Esophagus muscularis mucosa (tissue), 4 donors: Measurements from ENCODE around the gene TEX29. TPM values are rescaled to one million over a fixed set of nuclear protein-coding genes. Genes with fewer than 3 reads are reported as not detected.

Source experiments
- DNase-seq: peaks from one replicate; pipeline ENCODE4 v3.0.0-alpha.2; 2017; ENCODE audit errors: extremely low spot score
- H3K27ac ChIP-seq, 4 donors: fragments of 200-600 bp; sonication (generic); replicated peaks in 1 of 4; 1 replicate in 3 of 4; 2 replicates in 1 of 4; pipeline ENCODE4 v1.5.1; 2016 to 2019; ENCODE audit warnings: mild to moderate bottlenecking in 1 of 4
- H3K27me3 ChIP-seq, 4 donors: fragments of 200-600 bp; sonication (generic); one replicate each; pipeline versions ENCODE4 v1.5.1 to v1.6.0; 2016 to 2019
- H3K36me3 ChIP-seq, 4 donors: fragments of 200-600 bp; sonication (generic); one replicate each; pipeline ENCODE4 v1.5.1; 2016 to 2019
- H3K4me1 ChIP-seq, 4 donors: fragments of 200-600 bp; sonication (generic); one replicate each; pipeline ENCODE4 v1.5.1; 2016 to 2019
- H3K4me3 ChIP-seq, 4 donors: fragments of 200-600 bp; sonication (generic); 1 replicate in 2 of 4; 2 replicates in 2 of 4; pipeline ENCODE4 v1.5.1; 2016 to 2019; ENCODE audit warnings: mild to moderate bottlenecking in 4 of 4, moderate library complexity in 1 of 4
- H3K9me3 ChIP-seq, 4 donors: fragments of 200-600 bp; sonication (generic); 1 replicate in 3 of 4; 2 replicates in 1 of 4; pipeline ENCODE4 v1.5.1; 2016 to 2019
- CTCF ChIP-seq, 3 experiments: fragments of 200-600 bp in 2 of 3; fragments of 450-650 bp in 1 of 3; sonication (generic) in 2 of 3; IDR thresholded peaks; one replicate each; pipeline ENCODE4 v1.5.1; 2017 to 2019; ENCODE audit warnings: antibody characterized with exemption in 3 of 3, mild to moderate bottlenecking in 2 of 3, moderate library complexity in 1 of 3
- EP300 ChIP-seq: sonication (generic); formaldehyde crosslinking; IDR thresholded peaks from one replicate; pipeline ENCODE4 v1.6.1; 2017; ENCODE audit warnings: antibody characterized with exemption
- POLR2A ChIP-seq: fragments of 450-650 bp; IDR thresholded peaks from one replicate; pipeline ENCODE4 v1.6.1; 2017; ENCODE audit warnings: antibody characterized with exemption, moderate library complexity, mild to moderate bottlenecking, low read depth
- POLR2AphosphoS5 ChIP-seq, 2 donors: sonication (generic); formaldehyde crosslinking; IDR thresholded peaks; one replicate each; pipeline ENCODE4 v1.6.1; 2017; ENCODE audit warnings: antibody characterized with exemption in 2 of 2
- WGBS: methylation state at CpG from one replicate; pipeline ENCODE4 v1.1.5; 2018; 5-methylcytosine and 5-hydroxymethylcytosine counted together
- intact Hi-C: fragments of 100-400 bp; cut with DNase I; formaldehyde crosslinking; loops from one replicate; pipeline ENCODE4 v1.15.1; 2023
- total RNA-seq, 4 donors: library from RNA; depleted of rRNA; stranded (reverse); fragments of >200 nt; gene quantifications; one replicate each; pipeline versions ENCODE4 v1.1.0 to v1.2.1, GENCODE V29; 2016

Gene TEX29
- total RNA-seq, 4 donors from 2014 or later = 0.83 to 0.99 TPM; not detected in 2

DNA sequence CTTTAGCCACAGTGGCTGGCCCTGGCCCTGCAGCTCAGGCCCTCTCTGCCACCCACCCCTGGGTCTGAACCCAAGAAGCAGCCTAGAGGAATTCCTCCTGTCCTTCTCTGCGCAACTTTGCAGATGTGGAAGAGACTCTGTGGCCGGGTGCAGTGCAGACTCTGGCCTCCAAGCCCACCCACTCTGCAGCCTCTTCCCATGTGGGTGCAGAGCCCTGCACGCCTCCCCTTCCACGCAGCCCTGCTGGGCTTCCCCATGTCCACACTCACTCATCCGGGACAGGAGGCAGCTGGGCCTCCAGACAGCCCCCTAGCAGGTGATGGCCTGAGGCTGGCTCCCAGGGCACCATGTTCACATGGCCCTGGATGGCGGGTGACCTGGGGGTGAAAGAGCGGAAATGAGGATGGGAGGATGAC lies 2.5 kb downstream of the TEX29 start:
- Histone ChIP-seq H3K4me1 (no peaks in the 10 kb centered on the region), H3K27ac (no peak overlapping the region), H3K9me3 (no peaks in the 10 kb centered on the region), H3K27me3 (peaks cover 0 to 10% (median 0%) of the 10 kb centered on the region in 4 donors), H3K36me3 (no peaks in the 10 kb centered on the region), H3K4me3 (no peak overlapping the region)
- intact Hi-C loops = no loop called here
- TF ChIP-seq CTCF (IDR thresholded peaks at IDR 0.05) (no peak), EP300 (no peak), POLR2AphosphoS5 (IDR thresholded peaks at IDR 0.05) (no peak), POLR2A (no peak)
- no peak for DNase-seq
- 81% methylated on average over 7 of the region's 7 CpGs for WGBS

DNA sequence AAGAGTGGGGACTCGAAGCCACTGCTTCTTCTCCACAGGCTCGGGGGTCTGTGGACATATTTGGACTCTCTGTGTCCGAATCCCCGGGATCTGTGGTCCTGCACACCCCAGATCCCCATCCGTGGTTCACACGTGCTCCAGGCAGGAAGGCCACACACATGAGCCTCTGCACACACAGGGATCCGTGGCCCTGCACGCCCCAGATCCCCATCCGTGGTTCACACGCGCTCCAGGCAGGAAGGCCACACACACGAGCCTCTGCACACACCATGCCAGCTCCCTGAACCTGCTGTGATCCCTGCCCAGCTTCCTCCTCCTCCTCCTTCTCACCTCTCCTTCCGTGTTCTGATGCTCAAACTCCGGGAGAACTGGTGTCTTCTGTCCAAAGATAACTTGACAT lies 3.1 kb downstream of the TEX29 start:
- Histone ChIP-seq H3K36me3 (no peaks in the 10 kb centered on the region), H3K27me3 (peaks cover 0 to 10% (median 0%) of the 10 kb centered on the region in 4 donors), H3K4me1 (no peaks in the 10 kb centered on the region), H3K27ac (no peak overlapping the region), H3K9me3 (no peaks in the 10 kb centered on the region), H3K4me3 (no peak overlapping the region)
- WGBS = 86% methylated on average over 13 of the region's 14 CpGs
- no peak for DNase-seq
- no peak for TF ChIP-seq EP300
- TF ChIP-seq CTCF (IDR thresholded peaks at IDR 0.05) = no peak
- intact Hi-C loops = no loop called here

GRCh38 chr13:111323950-111324651 lies 3.7 kb downstream of the TEX29 start:
- no peak overlapping the region for H3K27ac ChIP-seq
- no peaks in the 10 kb centered on the region for H3K4me1 ChIP-seq
- H3K27me3 ChIP-seq = peaks cover 0 to 10% (median 0%) of the 10 kb centered on the region in 4 donors
- intact Hi-C loops = no loop called here
- DNase-seq = no peak
- TF ChIP-seq CTCF (IDR thresholded peaks at IDR 0.05) (no peak), EP300 (no peak), POLR2A (no peak), POLR2AphosphoS5 (IDR thresholded peaks at IDR 0.05) (no peak)
- 50% methylated on average over 14 of the region's 17 CpGs for WGBS
- H3K36me3 ChIP-seq = no peaks in the 10 kb centered on the region
- H3K4me3 ChIP-seq = no peak overlapping the region
- no peaks in the 10 kb centered on the region for H3K9me3 ChIP-seq

DNA sequence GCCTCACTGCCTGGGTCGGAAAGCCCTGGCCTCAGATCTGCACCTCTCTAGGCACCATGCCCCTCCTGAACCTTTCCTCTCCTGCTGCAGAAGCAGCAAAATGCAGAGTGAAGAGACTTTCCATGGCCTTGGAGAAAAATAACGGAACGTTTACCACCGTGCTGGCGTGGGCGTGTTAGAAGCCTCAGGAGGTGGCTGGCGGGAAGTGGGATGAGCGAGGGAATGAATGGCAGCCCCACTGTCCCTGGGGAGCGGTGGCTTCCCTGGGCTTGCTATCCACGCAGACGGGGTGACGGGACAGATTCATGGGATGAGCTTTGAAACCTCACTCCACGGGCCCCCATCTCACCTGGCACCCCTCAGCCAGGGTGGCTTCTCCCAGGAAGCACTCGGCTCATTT lies 4.3 kb downstream of the TEX29 start:
- H3K27ac ChIP-seq = no peak overlapping the region
- no peak for DNase-seq
- peaks cover 0 to 10% (median 0%) of the 10 kb centered on the region in 4 donors for H3K27me3 ChIP-seq
- H3K9me3 ChIP-seq = no peaks in the 10 kb centered on the region
- H3K4me1 ChIP-seq = no peaks in the 10 kb centered on the region
- TF ChIP-seq POLR2AphosphoS5 (IDR thresholded peaks at IDR 0.05) = no peak
- TF ChIP-seq EP300 = no peak
- TF ChIP-seq POLR2A = no peak
- TF ChIP-seq CTCF (IDR thresholded peaks at IDR 0.05) = no peak
- 71% methylated on average over 14 of the region's 14 CpGs for WGBS
- H3K4me3 ChIP-seq = no peak overlapping the region
- intact Hi-C loops = no loop called here
- no peaks in the 10 kb centered on the region for H3K36me3 ChIP-seq
